Neutrophil (primary cell): ENCODE results near the gene POFUT2.

ENCODE experiments used
- H3K27ac ChIP-seq: fragments of 200-600 bp; sonication (generic); 2 replicates; pipeline ENCODE4 v1.5.1; 2016; ENCODE audit warnings: mild to moderate bottlenecking, moderate library complexity
- H3K27me3 ChIP-seq: fragments of 200-600 bp; sonication (generic); 2 replicates; pipeline ENCODE4 v1.6.0; 2016; ENCODE audit warnings: mild to moderate bottlenecking
- H3K36me3 ChIP-seq: fragments of 200-600 bp; sonication (generic); 2 replicates; pipeline ENCODE4 v1.5.1; 2017
- H3K4me1 ChIP-seq, 2 experiments: fragments of 200-600 bp in 1 of 2; sonication (generic) in 1 of 2; 1 replicate in 1 of 2; 2 replicates in 1 of 2; pipeline versions ENCODE4 v1.5.1 to v1.6.1; 2013 to 2016; ENCODE audit warnings: low read depth in 1 of 2, low read length in 1 of 2, mild to moderate bottlenecking in 1 of 2, moderate library complexity in 1 of 2; ENCODE audit not compliant: control insufficient read depth in 1 of 2, insufficient read depth in 1 of 2
- H3K4me3 ChIP-seq, 2 experiments: fragments of 200-600 bp in 1 of 2; sonication (generic) in 1 of 2; 1 replicate in 1 of 2; 2 replicates in 1 of 2; pipeline ENCODE4 v1.5.1; 2013 to 2016; ENCODE audit warnings: low read depth in 1 of 2, low read length in 1 of 2, mild to moderate bottlenecking in 1 of 2, moderate library complexity in 1 of 2
- H3K9me3 ChIP-seq: fragments of 200-600 bp; sonication (generic); 2 replicates; pipeline ENCODE4 v1.5.1; 2016
- TF ChIP-seq, protein P1 (sequence below): fragments of 200-600 bp; sonication (generic); IDR thresholded peaks from 2 replicates; pipeline ENCODE4 v1.5.1; 2016; ENCODE audit warnings: antibody characterized with exemption

POFUT2 gene

DNA sequence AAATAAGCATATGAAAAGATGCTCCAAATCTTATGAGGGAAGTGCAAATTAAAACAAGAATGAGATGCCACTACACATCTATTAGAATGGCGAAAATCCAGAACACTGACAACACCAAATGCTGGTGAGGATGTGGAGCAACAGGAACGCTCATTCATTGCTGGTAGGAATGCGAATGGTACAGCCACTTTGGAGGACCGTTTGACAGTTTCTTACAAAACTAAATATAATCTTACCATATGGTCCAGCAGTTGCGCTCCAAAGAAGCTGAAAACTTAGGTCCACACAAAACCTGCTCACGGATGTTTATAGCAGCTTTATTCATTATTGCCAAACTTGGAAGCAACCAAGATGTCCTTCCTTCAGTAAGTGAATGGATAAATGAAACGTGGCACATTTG lies 50.3 kb downstream of the POFUT2 start:
- Histone ChIP-seq H3K27me3 (peaks cover 21% of the 10 kb centered on the region), H3K4me3 (no peak overlapping the region), H3K4me1 (no peaks in the 10 kb centered on the region), H3K27ac (no peak overlapping the region), H3K36me3 (no peaks in the 10 kb centered on the region), H3K9me3 (no peaks in the 10 kb centered on the region)
- TF ChIP-seq, protein P1, sequence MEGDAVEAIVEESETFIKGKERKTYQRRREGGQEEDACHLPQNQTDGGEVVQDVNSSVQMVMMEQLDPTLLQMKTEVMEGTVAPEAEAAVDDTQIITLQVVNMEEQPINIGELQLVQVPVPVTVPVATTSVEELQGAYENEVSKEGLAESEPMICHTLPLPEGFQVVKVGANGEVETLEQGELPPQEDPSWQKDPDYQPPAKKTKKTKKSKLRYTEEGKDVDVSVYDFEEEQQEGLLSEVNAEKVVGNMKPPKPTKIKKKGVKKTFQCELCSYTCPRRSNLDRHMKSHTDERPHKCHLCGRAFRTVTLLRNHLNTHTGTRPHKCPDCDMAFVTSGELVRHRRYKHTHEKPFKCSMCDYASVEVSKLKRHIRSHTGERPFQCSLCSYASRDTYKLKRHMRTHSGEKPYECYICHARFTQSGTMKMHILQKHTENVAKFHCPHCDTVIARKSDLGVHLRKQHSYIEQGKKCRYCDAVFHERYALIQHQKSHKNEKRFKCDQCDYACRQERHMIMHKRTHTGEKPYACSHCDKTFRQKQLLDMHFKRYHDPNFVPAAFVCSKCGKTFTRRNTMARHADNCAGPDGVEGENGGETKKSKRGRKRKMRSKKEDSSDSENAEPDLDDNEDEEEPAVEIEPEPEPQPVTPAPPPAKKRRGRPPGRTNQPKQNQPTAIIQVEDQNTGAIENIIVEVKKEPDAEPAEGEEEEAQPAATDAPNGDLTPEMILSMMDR: no peak

DNA sequence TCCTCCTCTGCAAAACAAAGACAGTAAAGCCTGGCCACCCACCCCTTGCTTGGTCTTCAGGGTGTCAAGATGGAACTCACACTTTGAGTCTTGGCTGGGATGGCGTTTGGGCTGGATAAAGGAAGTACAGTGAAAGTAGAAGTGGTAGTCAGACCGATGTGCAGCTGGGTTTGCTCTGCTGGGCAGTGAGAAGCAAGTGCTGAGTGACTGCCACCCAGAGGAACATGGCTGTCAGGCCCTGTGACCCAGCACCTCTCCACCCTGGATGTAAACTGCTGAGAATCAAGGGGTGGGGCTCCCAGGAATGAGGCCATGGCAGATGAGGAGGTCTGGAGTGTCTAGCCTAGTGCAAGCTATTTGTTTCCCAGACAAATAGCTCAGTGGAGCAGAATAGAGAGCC lies 51.2 kb downstream of the POFUT2 start:
- peaks cover 25% of the 10 kb centered on the region for H3K27me3 ChIP-seq
- H3K4me3 ChIP-seq: no peak overlapping the region
- no peaks in the 10 kb centered on the region for H3K36me3 ChIP-seq
- H3K9me3 ChIP-seq: no peaks in the 10 kb centered on the region
- H3K27ac ChIP-seq: no peak overlapping the region
- TF ChIP-seq, protein P1: no peak
- H3K4me1 ChIP-seq: no peaks in the 10 kb centered on the region

DNA sequence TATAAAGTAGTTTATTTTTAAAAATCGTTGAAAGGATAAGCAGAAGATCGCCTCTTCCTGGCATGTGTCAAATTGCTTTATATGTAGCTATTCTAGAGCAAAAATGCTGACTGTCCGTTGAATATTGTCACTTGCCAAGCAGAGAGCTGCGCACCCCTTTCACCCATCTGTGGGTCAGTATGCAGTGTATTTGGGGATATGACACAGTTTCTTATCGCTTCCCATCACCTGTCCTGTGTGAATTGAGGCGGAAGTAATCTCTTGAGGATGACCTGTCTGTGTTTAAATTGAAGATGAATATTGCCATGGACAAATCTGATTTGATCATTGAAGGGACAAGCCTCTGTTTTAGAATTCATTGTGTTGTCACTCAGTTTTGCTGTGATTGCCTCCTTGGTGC lies 52.2 kb downstream of the POFUT2 start:
- Histone ChIP-seq H3K4me1 (no peaks in the 10 kb centered on the region), H3K27me3 (peaks cover 25% of the 10 kb centered on the region), H3K27ac (no peak overlapping the region), H3K4me3 (no peak overlapping the region), H3K36me3 (no peaks in the 10 kb centered on the region), H3K9me3 (no peaks in the 10 kb centered on the region)
- TF ChIP-seq, protein P1: no peak

DNA sequence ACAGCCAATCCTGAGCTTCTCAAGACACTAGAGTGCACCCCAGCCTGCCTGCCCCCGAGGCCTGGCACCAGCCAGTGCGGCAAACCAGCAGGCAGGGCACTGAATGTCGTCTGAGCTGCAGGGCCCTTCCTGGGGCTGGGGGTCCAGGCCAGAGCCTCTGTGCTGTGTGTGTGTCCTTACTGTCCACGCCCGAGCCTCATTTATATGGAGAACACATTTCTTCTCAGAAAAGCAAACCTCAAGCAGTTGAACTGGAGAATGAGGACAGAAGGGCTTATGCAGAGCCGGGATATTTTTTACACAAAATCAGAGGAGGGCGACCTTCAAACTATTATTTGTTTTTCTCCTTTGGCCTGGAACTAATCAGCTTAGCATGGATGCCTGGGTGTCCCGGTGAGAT lies 52.7 kb downstream of the POFUT2 start:
- TF ChIP-seq, protein P1: no peak
- peaks cover 25% of the 10 kb centered on the region for H3K27me3 ChIP-seq

DNA sequence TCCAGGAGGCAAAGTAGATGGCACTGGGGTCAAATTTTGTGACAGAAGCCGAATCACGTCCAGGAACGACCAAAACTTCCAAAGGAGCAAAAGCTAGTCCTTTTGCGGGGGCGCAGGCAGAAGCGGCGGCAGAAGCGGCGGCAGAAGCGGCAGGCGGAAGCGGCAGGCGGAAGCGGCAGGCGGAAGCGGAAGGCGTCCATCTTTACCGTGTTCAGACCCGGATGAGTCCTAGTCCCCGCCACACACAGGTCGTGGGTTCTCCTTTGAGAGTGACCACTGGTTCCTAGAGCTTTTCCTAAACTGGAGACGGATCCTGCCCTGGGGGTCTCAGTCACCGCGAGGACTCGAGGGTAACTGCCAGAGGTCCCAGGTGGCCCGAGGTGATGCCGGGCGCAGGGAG lies 53.6 kb downstream of the POFUT2 start:
- Histone ChIP-seq H3K9me3 (no peaks in the 10 kb centered on the region), H3K27ac (no peak overlapping the region), H3K4me3 (no peak overlapping the region), H3K36me3 (no peaks in the 10 kb centered on the region), H3K4me1 (no peaks in the 10 kb centered on the region), H3K27me3 (peaks cover 25% of the 10 kb centered on the region)
- TF ChIP-seq, protein P1: no peak

More for the DNA sequence above, 52.7 kb downstream of the POFUT2 start:
- no peaks in the 10 kb centered on the region for H3K9me3 ChIP-seq
- no peaks in the 10 kb centered on the region for H3K4me1 ChIP-seq
- H3K36me3 ChIP-seq: no peaks in the 10 kb centered on the region
- H3K4me3 ChIP-seq: no peak overlapping the region
- H3K27ac ChIP-seq: no peak overlapping the region

DNA sequence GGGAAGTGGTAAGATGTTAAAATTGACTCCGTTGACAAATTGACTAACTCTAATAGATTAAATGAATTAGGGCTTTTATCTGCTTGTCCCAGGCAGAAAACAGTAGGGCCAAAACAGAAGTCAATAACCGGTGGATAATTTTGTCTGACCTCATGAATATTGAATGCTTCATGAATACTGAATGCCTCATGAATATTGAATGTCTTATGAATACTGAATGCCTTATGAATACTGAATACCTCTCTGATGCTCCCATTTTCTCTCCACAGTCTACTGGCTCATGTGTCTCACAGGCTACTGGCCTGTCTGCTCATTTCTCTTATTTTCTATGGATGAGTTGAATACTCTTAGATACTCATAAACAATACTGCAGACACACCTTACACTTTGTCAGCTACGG lies 56.0 kb downstream of the POFUT2 start:
- H3K27ac ChIP-seq: no peak overlapping the region
- no peak overlapping the region for H3K4me3 ChIP-seq
- H3K9me3 ChIP-seq: no peaks in the 10 kb centered on the region
- H3K27me3 ChIP-seq: peaks cover 25% of the 10 kb centered on the region
- H3K4me1 ChIP-seq: no peaks in the 10 kb centered on the region
- no peaks in the 10 kb centered on the region for H3K36me3 ChIP-seq
- TF ChIP-seq, protein P1: no peak
